Kidney (tissue), 14 donors: ENCODE data around the gene BSDC1. TPM values are rescaled to one million over a fixed set of nuclear protein-coding genes. Genes with fewer than 3 reads are reported as not detected.
A peak's percentile ranks its signal among the peaks of the same experiment; 100 is the strongest.

ENCODE experiments used
- DNase-seq, 5 donors: peaks; one replicate each; pipeline ENCODE4 v3.0.0-alpha.2; 2013 to 2020
- FAIRE-seq: peaks from 2 replicates; lab custom pipeline; 2012; peaks lifted over from hg19 to GRCh38; lab: Jason Lieb, UNC
- H3K27ac ChIP-seq, 2 donors: one replicate each; pipeline ENCODE4 v1.7.0; 2013; ENCODE audit warnings: low read depth in 2 of 2, low read length in 2 of 2, inconsistent platforms in 1 of 2
- H3K27me3 ChIP-seq: one replicate; pipeline ENCODE4 v1.7.1; 2013; ENCODE audit warnings: low read length, inconsistent platforms; ENCODE audit not compliant: control insufficient read depth, insufficient read depth
- H3K36me3 ChIP-seq, 3 donors: one replicate each; pipeline versions ENCODE4 v1.7.0 to v1.7.1; 2013; ENCODE audit warnings: low read length in 3 of 3, control low read depth in 1 of 3, inconsistent platforms in 1 of 3; ENCODE audit not compliant: insufficient read depth in 3 of 3, control insufficient read depth in 2 of 3
- H3K4me1 ChIP-seq, 3 donors: one replicate each; pipeline versions ENCODE4 v1.7.0 to v1.7.1; 2013; ENCODE audit warnings: low read length in 3 of 3, inconsistent platforms in 1 of 3, low read depth in 1 of 3; ENCODE audit not compliant: control insufficient read depth in 2 of 3, insufficient read depth in 2 of 3
- H3K4me3 ChIP-seq, 3 donors: one replicate each; pipeline versions ENCODE4 v1.7.0 to v1.8.1; 2013; ENCODE audit warnings: low read length in 3 of 3, control low read depth in 1 of 3, inconsistent platforms in 1 of 3
- H3K9ac ChIP-seq, 3 donors: one replicate each; pipeline versions ENCODE4 v1.7.0 to v1.7.1; 2013; ENCODE audit warnings: low read length in 3 of 3, control low read depth in 1 of 3, inconsistent platforms in 1 of 3
- H3K9me3 ChIP-seq, 3 donors: one replicate each; pipeline versions ENCODE4 v1.7.0 to v1.7.1; 2013; ENCODE audit warnings: low read length in 3 of 3, control low read depth in 1 of 3, inconsistent platforms in 1 of 3; ENCODE audit not compliant: control insufficient read depth in 2 of 3, insufficient read depth in 1 of 3
- CTCF ChIP-seq: IDR thresholded peaks from 3 replicates; pipeline ENCODE4 v1.5.1; 2012; ENCODE audit warnings: mild to moderate bottlenecking, moderate library complexity, borderline replicate concordance; ENCODE audit not compliant: insufficient read depth; ENCODE audit errors: extremely low read depth
- intact Hi-C: fragments of 100-400 bp; cut with DNase I; formaldehyde crosslinking; loops from one replicate; pipeline ENCODE4 v1.11.1; 2022
- polyA plus RNA-seq: library from polyadenylated mRNA; stranded (reverse); fragments of 350-450 nt; fragmentation: Illumina TruSeq; extraction: RNeasy Lipid Tissue Mini Kit (QIAGEN cat#74804); gene quantifications from one replicate; pipeline ENCODE4 v1.2.3, GENCODE V29; 2014; ENCODE audit warnings: low read depth, low replicate concordance; ENCODE audit not compliant: insufficient read depth
- total RNA-seq: library from RNA; stranded (reverse); fragmentation: NEBNext Ultra II Directional; extraction: Animal tissue kit (Norgen Biotek cat#: 25700); gene quantifications from one replicate; pipeline ENCODE4 v1.2.1, GENCODE V29; 2021
- donor health status: control.
- donor health status: control.
- donor health status: control.
- donor health status: control.
- donor health status: control.
- donor health status: DM: yes; HTN: yes; CAD: no.
- donor health status: Normal renal cell carcinoma (clear cell type).

The BSDC1 gene
- total and polyA plus RNA-seq, 2 donors from 2014 or later: 40.2 to 61.7 TPM

- Histone ChIP-seq H3K27ac (peak within 1 kb of the TSS in 1 of 2 donors; percentile 65), H3K9me3 (no peaks in the 10 kb centered on the region), H3K27me3 (no peaks in the 10 kb centered on the region), H3K9ac (no peak within 1 kb of the TSS), H3K4me3 (peak within 1 kb of the TSS in 2 of 3 donors; percentile 26 to 46), H3K36me3 (peaks cover 4 to 21% (median 12%) of the 10 kb centered on the region in 3 donors), H3K4me1 (peaks cover 0 to 2% (median 0%) of the 10 kb centered on the region in 3 donors)
- intact Hi-C loops: no loop called here
- DNase-seq (no peak), FAIRE-seq (no peak)
- TF ChIP-seq CTCF: no peak
Measured at GRCh38 chr1:32362474-32363313, 31.5 kb downstream of the BSDC1 start, which contains the start of the genes FAM229A and TSSK3. Gene FAM229A, minus strand, starts transcription at chr1:32362485. Its CDS starts 394 bp downstream, at chr1:32362091. Gene TSSK3, plus strand, starts transcription at chr1:32362539. Its CDS starts 163 bp downstream, at chr1:32362702.

GRCh38 chr1:32361674-32362473 lies 32.4 kb downstream of the BSDC1 start:
- H3K4me1 ChIP-seq: peaks cover 0 to 2% (median 0%) of the 10 kb centered on the region in 3 donors

GRCh38 chr1:32361308-32361673 lies 33.0 kb downstream of the BSDC1 start:
- H3K9ac ChIP-seq: no peak overlapping the region

More at GRCh38 chr1:32361674-32362473, 32.4 kb downstream of the BSDC1 start:
- DNase-seq: peak; percentile 67 to 88 (median 81)
- peak overlapping the region in 1 of 2 donors; percentile 65 for H3K27ac ChIP-seq
- no peaks in the 10 kb centered on the region for H3K9me3 ChIP-seq
- peak; percentile 24 for TF ChIP-seq CTCF
- peaks cover 3 to 13% (median 5%) of the 10 kb centered on the region in 3 donors for H3K36me3 ChIP-seq
- no peak for FAIRE-seq
- no peaks in the 10 kb centered on the region for H3K27me3 ChIP-seq
- no peak overlapping the region for H3K9ac ChIP-seq
- peak overlapping the region in 2 of 3 donors; percentile 26 to 46 for H3K4me3 ChIP-seq
- intact Hi-C loops: no loop called here

More at GRCh38 chr1:32361308-32361673, 33.0 kb downstream of the BSDC1 start:
- Histone ChIP-seq H3K9me3 (no peaks in the 10 kb centered on the region), H3K36me3 (peaks cover 0 to 11% (median 3%) of the 10 kb centered on the region in 3 donors), H3K27me3 (no peaks in the 10 kb centered on the region), H3K4me1 (peaks cover 0 to 2% (median 0%) of the 10 kb centered on the region in 3 donors), H3K4me3 (no peak overlapping the region), H3K27ac (no peak overlapping the region)
- TF ChIP-seq CTCF: no peak
- FAIRE-seq (no peak), DNase-seq (peak; percentile 27 to 81 (median 33))
- intact Hi-C loops: no loop called here
